ENCODE measurements around the gene FSTL5.

DNA sequence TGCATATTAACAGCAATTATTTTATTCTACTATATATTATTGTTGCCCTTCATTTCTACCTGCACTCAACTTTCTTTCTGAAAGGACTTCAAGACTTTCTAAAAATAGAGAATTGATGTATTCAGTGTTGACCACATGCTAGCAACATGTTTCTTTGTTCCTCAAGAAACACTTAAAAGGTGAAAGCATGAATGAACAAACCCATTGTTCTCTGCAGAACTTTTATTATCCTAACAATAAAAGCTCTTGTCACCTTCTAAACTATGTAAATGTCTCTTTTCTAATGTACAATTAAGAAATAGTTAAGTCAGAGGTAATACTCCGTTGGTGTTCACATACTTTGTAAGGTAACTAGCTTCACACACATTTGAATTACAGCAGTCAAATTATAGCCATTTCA lies 638.7 kb downstream of the FSTL5 start:
- TF ChIP-seq, protein P1, sequence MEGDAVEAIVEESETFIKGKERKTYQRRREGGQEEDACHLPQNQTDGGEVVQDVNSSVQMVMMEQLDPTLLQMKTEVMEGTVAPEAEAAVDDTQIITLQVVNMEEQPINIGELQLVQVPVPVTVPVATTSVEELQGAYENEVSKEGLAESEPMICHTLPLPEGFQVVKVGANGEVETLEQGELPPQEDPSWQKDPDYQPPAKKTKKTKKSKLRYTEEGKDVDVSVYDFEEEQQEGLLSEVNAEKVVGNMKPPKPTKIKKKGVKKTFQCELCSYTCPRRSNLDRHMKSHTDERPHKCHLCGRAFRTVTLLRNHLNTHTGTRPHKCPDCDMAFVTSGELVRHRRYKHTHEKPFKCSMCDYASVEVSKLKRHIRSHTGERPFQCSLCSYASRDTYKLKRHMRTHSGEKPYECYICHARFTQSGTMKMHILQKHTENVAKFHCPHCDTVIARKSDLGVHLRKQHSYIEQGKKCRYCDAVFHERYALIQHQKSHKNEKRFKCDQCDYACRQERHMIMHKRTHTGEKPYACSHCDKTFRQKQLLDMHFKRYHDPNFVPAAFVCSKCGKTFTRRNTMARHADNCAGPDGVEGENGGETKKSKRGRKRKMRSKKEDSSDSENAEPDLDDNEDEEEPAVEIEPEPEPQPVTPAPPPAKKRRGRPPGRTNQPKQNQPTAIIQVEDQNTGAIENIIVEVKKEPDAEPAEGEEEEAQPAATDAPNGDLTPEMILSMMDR (IDR thresholded peaks at IDR 0.05), result no peak
- TF ChIP-seq POLR2A (IDR thresholded peaks at IDR 0.05), result no peak
